ENCODE measurements around the gene RHBDF2.

The RHBDF2 gene

DNA sequence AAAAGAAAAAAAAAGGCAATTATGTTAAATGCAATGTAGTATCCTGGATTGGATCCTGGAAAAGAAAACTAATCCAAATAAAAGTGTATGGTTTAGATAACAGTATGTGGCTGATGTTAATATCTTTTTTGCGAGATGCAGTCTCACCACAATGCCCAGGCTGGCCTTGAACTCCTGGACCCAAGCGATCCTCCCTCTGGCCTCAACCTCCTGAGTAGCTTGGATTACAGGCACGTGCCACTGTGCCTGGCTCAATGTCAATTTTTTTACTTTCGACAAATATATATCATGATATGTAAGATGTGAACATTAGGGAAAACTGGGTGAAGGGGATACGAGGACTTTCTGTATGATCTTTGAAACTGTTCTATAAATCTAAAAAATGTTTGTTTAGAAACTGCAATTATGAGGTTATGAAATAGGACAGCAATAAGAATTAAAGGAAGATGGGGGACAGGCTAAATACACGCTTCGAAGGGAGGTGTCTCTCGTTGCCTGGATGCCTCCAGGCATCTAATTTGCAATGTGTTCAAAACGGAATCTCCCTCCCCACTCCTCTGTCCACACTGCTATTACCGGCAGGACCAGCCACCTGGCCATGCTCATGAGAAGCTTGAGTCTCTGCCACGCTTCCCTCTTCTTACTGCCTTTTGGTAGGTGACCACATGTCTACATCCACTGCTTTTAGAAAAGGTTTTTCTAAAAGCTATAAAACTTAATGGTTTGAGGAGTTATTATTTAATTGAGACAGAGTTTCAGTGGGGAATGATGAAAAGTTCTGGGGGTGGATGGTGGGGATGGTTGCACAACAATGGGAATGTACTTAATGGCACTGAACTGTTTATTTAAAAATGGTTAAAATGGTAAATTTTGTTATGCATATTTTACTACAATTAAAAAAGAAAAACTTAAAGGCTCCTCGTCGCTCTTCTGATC lies 63.5 kb downstream of the RHBDF2 start:
- no peak for TF ChIP-seq GATA1 (IDR thresholded peaks at IDR 0.05; ENCODE audit: low read depth, low read length)
- no peak for TF ChIP-seq POLR2A (IDR thresholded peaks at IDR 0.05; ENCODE audit: low read length)
- no peak for DNase-seq

DNA sequence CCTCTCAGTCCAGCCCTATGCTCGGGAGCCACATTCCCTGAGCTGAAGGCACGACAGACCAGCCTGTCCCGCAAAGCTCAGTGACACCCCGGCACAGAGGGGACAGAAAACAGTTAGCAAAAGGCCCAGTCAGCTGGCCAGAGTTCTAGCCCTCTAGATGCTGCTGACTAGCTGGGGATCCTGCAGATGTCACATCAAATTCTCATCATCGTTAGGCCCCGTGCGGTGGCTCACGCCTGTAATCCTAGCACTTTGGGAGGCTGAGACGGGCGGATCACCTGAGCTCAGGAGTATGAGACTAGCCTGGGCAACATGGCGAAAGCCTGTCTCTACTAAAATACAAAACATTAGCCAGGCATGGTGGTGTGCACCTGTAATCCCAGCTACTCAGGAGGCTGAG lies 65.5 kb downstream of the RHBDF2 start:
- no peak for DNase-seq
- no peak for TF ChIP-seq POLR2A (IDR thresholded peaks at IDR 0.05; ENCODE audit: low read length)
- TF ChIP-seq GATA1 (IDR thresholded peaks at IDR 0.05; ENCODE audit: low read depth, low read length) = no peak

DNA sequence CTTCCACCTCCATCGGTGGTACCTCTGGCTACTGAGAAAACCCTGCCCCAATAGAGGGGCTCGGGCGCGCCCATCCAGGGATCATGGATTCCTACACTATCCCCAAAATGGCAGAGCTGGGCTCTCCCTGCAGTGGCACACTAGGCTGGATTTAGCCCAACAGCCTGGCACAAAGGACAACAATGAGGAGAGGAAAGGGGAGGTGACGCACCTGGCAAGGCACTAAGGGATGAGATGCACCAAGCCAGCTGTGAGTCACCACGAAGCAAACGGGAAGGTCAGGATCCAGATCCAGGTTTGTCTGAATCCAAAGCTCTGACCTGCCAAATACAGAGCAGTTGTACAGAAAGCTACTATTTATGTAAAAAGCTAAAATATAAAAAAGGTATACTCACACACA lies 66.4 kb downstream of the RHBDF2 start:
- no peak for DNase-seq
- TF ChIP-seq POLR2A (IDR thresholded peaks at IDR 0.05; ENCODE audit: low read length) (no peak), GATA1 (IDR thresholded peaks at IDR 0.05; ENCODE audit: low read depth, low read length) (no peak)

DNA sequence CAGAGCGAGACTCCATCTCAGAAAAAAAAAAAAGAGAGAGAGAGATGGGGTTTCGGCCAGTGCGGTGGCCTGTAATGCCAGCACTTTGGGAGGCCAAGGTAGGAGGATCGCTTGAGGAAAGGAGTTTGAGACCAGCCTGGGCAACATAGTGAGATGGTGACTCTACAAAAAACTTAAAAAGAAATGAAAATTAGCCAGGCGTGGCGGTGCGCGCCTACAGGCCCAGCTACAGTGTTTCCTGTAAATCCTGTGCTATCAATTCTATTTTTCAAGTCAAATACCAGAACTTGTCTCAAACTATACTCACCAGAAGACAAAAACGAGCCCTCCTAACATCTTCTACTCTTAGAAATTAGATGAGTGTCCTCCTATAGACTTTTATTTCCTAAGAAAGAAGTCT lies 67.5 kb downstream of the RHBDF2 start:
- TF ChIP-seq POLR2A (IDR thresholded peaks at IDR 0.05; ENCODE audit: low read length) = no peak
- no peak for TF ChIP-seq GATA1 (IDR thresholded peaks at IDR 0.05; ENCODE audit: low read depth, low read length)
- no peak for DNase-seq

DNA sequence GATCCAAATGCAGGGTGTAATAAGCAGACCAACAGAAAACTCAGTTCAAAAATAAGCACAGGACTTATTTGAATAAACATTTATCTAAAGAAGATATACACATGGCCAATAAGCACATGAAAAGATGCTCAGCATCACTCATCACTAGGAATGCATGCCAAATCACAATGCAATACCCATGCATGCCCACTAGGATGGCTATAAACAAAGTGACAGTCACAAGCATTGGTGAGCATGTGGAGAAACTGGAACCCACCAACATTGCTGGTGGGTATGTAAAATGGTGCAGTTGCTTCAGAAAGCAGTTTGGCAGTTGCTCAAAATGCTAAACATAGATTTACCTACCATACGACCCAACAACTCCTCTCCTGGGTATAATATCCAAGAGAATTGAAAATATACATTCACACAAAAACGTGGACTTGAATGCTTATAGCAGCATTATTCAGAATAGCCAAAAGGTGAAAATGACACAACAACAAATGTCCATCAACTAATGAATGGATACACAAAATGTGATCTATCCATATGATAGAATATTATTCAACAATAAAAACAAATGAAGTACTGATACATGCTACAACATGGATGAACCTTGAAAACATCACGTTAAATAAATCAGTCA lies 68.4 kb downstream of the RHBDF2 start:
- peak; percentile 36 to 44 for DNase-seq
- no peak for TF ChIP-seq GATA1 (IDR thresholded peaks at IDR 0.05; ENCODE audit: low read depth, low read length)
- TF ChIP-seq POLR2A (IDR thresholded peaks at IDR 0.05; ENCODE audit: low read length) = no peak

DNA sequence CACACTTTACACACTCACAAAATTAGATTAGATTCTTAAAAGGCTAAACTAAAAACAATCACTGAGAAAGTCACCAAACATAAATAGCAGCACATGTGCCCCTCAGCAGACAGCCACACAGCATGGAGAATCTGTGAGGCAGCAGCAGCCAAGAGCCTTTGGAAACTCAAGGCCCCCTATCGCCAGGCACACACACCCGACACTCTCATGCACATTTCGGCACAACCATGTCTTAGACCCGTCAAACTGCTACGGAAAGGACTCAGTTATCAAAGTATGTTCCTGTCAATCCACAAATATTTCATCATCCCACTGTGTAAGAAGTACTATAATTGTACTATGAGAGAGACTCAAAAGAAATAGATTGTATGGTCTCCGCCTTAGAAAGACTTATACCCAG lies 69.2 kb downstream of the RHBDF2 start:
- no peak for TF ChIP-seq GATA1 (IDR thresholded peaks at IDR 0.05; ENCODE audit: low read depth, low read length)

DNA sequence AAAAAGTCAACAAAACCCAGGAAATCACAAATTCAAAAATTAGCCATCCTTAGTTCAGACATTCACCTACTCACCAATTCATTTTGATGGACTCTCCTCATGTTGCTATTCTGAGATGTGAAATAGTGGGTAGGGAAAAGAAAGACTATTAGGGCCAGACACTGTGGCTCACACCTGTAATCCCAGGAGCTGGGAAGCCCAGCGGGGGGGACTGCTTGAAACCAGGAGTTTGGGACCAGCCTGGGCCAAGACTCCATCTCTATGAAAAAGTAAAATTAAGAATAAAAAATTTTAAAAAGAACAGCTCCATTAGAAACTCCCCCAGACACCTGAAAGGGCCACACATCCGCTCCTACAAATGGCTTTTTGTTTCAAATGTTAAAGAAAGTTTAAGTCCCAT lies 69.7 kb downstream of the RHBDF2 start:
- TF ChIP-seq POLR2A (IDR thresholded peaks at IDR 0.05; ENCODE audit: low read length) (no peak), GATA1 (IDR thresholded peaks at IDR 0.05; ENCODE audit: low read depth, low read length) (no peak)
- no peak for DNase-seq

More for the DNA sequence above, 69.2 kb downstream of the RHBDF2 start:
- DNase-seq = no peak

DNA sequence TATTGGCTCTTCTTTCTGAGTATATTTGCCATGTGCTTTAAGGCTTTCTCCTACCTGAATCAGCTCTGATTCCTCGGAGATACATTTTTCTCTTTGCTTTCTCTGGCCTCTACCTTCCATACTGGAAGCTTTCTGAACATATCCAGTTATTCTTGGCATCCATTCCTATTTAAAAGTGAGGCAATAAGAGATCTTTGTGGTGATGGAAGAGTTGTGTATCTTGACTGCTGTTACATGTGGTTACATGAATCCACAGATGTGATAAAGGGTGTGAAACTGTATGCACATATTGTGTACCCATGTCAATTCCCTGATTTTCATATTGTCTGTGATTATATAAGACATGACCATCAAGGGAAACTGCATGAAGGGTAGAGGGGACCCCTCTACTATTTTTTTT lies 72.7 kb downstream of the RHBDF2 start:
- TF ChIP-seq POLR2A (IDR thresholded peaks at IDR 0.05; ENCODE audit: low read length) = no peak
- no peak for TF ChIP-seq GATA1 (IDR thresholded peaks at IDR 0.05; ENCODE audit: low read depth, low read length)
- no peak for DNase-seq

DNA sequence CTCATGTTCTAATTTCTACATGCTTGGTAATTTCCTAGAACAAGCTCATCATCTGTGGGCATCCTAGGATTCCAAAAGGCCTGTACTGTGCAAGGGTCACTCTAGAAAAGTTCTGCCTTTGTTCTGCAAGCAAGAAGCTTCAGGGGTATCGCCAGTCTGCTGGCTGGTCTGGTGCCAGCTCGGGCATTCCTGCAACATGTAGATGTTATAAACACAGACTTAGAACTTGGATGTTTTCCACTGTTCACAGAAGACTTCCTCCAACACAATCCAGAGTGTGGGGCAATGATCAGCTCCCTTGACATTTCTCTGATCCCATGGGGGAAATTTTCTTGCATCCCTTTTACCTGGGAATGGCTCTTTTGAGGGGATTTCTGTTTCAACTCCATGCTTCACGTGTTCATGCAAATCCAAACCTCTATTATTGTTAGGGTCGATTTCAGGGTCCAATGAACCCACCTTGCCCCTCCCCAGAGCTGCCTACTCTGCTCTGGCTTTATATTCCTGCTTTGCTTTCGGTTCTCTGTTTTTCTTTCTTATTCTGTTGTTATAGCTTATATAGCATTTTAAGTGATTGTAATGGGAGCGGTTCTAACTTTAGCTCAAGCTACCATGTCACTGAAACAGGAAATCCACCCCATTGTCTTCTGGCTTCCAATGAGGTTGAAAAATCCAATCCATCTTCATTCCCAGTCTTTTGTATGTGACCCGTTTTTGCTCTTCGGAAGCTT lies 73.6 kb downstream of the RHBDF2 start:
- no peak for DNase-seq
- TF ChIP-seq POLR2A (IDR thresholded peaks at IDR 0.05; ENCODE audit: low read length) (no peak), GATA1 (IDR thresholded peaks at IDR 0.05; ENCODE audit: low read depth, low read length) (no peak)

DNA sequence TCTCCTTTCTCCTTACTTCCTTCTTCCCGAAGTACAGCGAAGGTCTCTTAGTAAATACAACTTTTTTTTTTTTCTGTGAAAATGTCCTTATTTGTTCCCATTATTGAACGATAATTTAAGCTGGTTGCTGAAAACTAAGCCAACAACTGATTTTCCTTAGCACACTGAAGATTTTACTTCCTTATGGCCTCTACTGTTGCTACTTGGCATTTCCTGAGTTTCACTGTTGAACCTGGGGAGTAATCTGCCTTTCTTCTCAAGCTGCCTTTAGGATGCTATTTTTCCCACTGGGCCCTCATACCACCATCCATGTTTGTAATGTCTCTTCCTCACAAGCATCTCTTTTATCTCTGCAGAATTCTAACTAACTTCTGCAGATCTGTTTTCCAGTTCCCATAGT lies 74.4 kb downstream of the RHBDF2 start:
- no peak for DNase-seq
- TF ChIP-seq GATA1 (IDR thresholded peaks at IDR 0.05; ENCODE audit: low read depth, low read length) = no peak
- no peak for TF ChIP-seq POLR2A (IDR thresholded peaks at IDR 0.05; ENCODE audit: low read length)

DNA sequence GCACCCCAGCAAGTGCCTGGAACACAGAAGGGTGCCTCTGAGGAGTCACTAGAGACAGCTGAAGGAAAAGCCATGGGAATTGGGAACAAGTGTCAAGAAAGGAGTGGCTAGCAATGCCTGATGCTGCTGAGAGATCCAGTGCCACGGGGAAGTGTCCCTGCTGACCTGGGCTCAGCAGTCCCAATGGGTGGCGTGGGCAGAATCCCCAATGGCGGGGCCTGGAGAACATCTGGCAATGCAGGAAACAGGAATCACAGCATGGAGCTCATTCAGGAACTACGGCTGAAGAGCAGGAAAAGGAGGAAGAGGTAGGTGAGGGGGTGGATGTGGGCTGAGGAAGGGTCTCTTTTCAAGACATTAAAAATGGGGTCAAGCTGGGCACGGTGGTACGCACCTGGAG lies 78.4 kb downstream of the RHBDF2 start:
- no peak for DNase-seq
- no peak for TF ChIP-seq GATA1 (IDR thresholded peaks at IDR 0.05; ENCODE audit: low read depth, low read length)
- TF ChIP-seq POLR2A (IDR thresholded peaks at IDR 0.05; ENCODE audit: low read length) = no peak

DNA sequence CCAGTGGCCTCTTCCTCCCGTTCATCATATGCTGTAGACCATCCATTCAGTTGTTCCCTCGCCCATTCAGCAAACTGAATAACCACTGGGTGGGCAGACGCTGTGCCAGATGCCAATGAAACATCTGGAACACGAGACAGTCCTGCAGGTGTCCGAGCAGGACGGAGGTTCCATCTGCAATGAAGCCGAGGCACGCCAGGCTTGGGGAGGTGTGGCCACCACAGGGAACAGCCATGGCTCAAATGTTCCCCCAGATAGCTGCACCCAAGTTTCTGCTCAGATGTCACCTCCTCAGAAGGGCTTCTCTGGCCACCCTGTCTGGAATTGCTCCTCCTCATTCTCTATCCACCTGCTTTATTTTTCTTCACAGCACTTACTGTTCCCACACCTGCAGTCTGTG lies 78.8 kb downstream of the RHBDF2 start:
- TF ChIP-seq POLR2A (IDR thresholded peaks at IDR 0.05; ENCODE audit: low read length) (no peak), GATA1 (IDR thresholded peaks at IDR 0.05; ENCODE audit: low read depth, low read length) (no peak)
- DNase-seq = no peak

DNA sequence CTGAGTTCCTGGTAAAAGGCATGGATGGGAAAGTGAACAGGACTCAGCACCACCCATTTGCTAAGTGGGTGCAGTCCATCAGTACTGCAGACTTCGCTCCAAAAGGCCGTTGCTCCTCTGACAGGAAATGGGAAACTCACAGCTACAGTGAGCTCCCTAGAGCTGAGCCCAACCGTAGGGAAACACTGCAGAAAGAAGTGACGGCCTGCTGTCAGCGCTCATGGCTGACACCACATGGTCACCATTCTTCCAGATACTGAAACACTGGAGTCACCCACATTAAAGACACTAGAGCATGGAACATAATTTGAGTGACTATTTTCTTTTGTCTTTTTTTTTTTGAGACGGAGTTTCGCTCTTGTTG lies 80.2 kb downstream of the RHBDF2 start:
- DNase-seq = no peak
- TF ChIP-seq GATA1 (IDR thresholded peaks at IDR 0.05; ENCODE audit: low read depth, low read length) (no peak), POLR2A (IDR thresholded peaks at IDR 0.05; ENCODE audit: low read length) (no peak)

Data from erythroblast (primary cell).